H9 (cell line): ENCODE measurements around the gene LRG1. TPM values are rescaled to one million over a fixed set of nuclear protein-coding genes. Genes with fewer than 3 reads are reported as not detected.

Experiments
- DNase-seq: peaks from one replicate; pipeline ENCODE4 v3.0.0-alpha.2; 2017
- H2AFZ ChIP-seq: one replicate; pipeline ENCODE4 v1.6.1; 2013; ENCODE audit warnings: mild to moderate bottlenecking, low read length, control low read depth, moderate library complexity
- H2AK5ac ChIP-seq: 2 replicates; pipeline ENCODE4 v1.6.1; 2013; ENCODE audit warnings: low read length, control low read depth, mixed read lengths; ENCODE audit not compliant: insufficient read length
- H2BK120ac ChIP-seq: one replicate; pipeline ENCODE4 v1.6.1; 2013; ENCODE audit warnings: low read depth, mild to moderate bottlenecking, low read length, control low read depth, inconsistent platforms; ENCODE audit not compliant: poor library complexity, severe bottlenecking
- H2BK12ac ChIP-seq: 2 replicates; pipeline ENCODE4 v1.6.1; 2013; ENCODE audit warnings: low read length, control low read depth, mixed read lengths, low read depth; ENCODE audit not compliant: insufficient read length
- H2BK15ac ChIP-seq: 2 replicates; pipeline ENCODE4 v1.6.1; 2013; ENCODE audit warnings: low read depth, low read length, control low read depth
- H2BK20ac ChIP-seq: one replicate; pipeline ENCODE4 v1.6.1; 2013; ENCODE audit warnings: low read depth, mild to moderate bottlenecking, low read length, control low read depth, inconsistent platforms; ENCODE audit not compliant: poor library complexity, severe bottlenecking
- H2BK5ac ChIP-seq: 2 replicates; pipeline ENCODE4 v1.6.1; 2013; ENCODE audit warnings: low read length, control low read depth, mixed read lengths; ENCODE audit not compliant: insufficient read length
- H3K14ac ChIP-seq: 2 replicates; pipeline ENCODE4 v1.6.1; 2013; ENCODE audit warnings: low read length, control low read depth; ENCODE audit not compliant: insufficient read depth
- H3K18ac ChIP-seq: 2 replicates; pipeline ENCODE4 v1.6.1; 2013; ENCODE audit warnings: low read depth, mild to moderate bottlenecking, mixed read lengths, low read length, control low read depth; ENCODE audit not compliant: insufficient read length
- H3K23ac ChIP-seq: 2 replicates; pipeline ENCODE4 v1.6.1; 2013; ENCODE audit warnings: low read length, control low read depth, mixed read lengths, low read depth; ENCODE audit not compliant: insufficient read length
- H3K23me2 ChIP-seq: 2 replicates; pipeline ENCODE4 v1.6.1; 2013; ENCODE audit warnings: low read depth, mild to moderate bottlenecking, mixed read lengths, low read length, control low read depth; ENCODE audit not compliant: insufficient read length, poor library complexity, severe bottlenecking
- H3K27ac ChIP-seq: 2 replicates; pipeline ENCODE4 v1.5.1; 2013; ENCODE audit warnings: low read length, control low read depth, mixed read lengths, low read depth; ENCODE audit not compliant: insufficient read length
- H3K27me3 ChIP-seq: 2 replicates; pipeline ENCODE4 v1.6.1; 2013; ENCODE audit warnings: low read length, control low read depth, inconsistent platforms; ENCODE audit not compliant: insufficient read depth
- H3K4ac ChIP-seq: 2 replicates; pipeline ENCODE4 v1.6.1; 2013; ENCODE audit warnings: low read depth, mild to moderate bottlenecking, control low read depth, inconsistent platforms, low read length, moderate library complexity
- H3K4me1 ChIP-seq: 2 replicates; pipeline ENCODE4 v1.6.1; 2013; ENCODE audit warnings: low read length, control low read depth, inconsistent platforms; ENCODE audit not compliant: insufficient read depth
- H3K4me2 ChIP-seq: 2 replicates; pipeline ENCODE4 v1.6.1; 2013; ENCODE audit warnings: low read length, control low read depth, mixed read lengths; ENCODE audit not compliant: insufficient read length, insufficient read depth
- H3K56ac ChIP-seq: 2 replicates; pipeline ENCODE4 v1.6.1; 2013; ENCODE audit warnings: low read depth, mild to moderate bottlenecking, mixed read lengths, low read length, control low read depth; ENCODE audit not compliant: insufficient read length
- H3K79me1 ChIP-seq: 2 replicates; pipeline ENCODE4 v1.6.1; 2013; ENCODE audit warnings: low read depth, mild to moderate bottlenecking, moderate library complexity, low read length, control low read depth, inconsistent platforms; ENCODE audit not compliant: insufficient read depth, poor library complexity, severe bottlenecking
- H3K79me2 ChIP-seq: 2 replicates; pipeline ENCODE4 v1.6.1; 2013; ENCODE audit warnings: low read length, control low read depth, inconsistent platforms; ENCODE audit not compliant: insufficient read depth
- H3K9ac ChIP-seq: 2 replicates; pipeline ENCODE4 v1.6.1; 2013; ENCODE audit warnings: low read length, control low read depth, mixed read lengths; ENCODE audit not compliant: insufficient read length; ENCODE audit errors: extremely low read depth
- H3K9me3 ChIP-seq: one replicate; pipeline ENCODE4 v1.6.1; 2013; ENCODE audit warnings: low read depth, low read length, inconsistent platforms; ENCODE audit not compliant: control insufficient read depth
- H3T11ph ChIP-seq: one replicate; pipeline ENCODE4 v1.6.1; 2013; ENCODE audit warnings: mild to moderate bottlenecking, low read length, control low read depth, inconsistent platforms
- H4K20me1 ChIP-seq: one replicate; pipeline ENCODE4 v1.6.1; 2013; ENCODE audit not compliant: control insufficient read depth, insufficient read length, insufficient read depth
- H4K5ac ChIP-seq: 2 replicates; pipeline ENCODE4 v1.6.1; 2013; ENCODE audit warnings: low read depth, mild to moderate bottlenecking, mixed read lengths, low read length, control low read depth; ENCODE audit not compliant: insufficient read length
- H4K8ac ChIP-seq: replicated peaks from 2 replicates; pipeline ENCODE4 v1.6.1; 2013; ENCODE audit warnings: low read length, control low read depth, mixed read lengths, low read depth; ENCODE audit not compliant: insufficient read length
- H4K91ac ChIP-seq: 2 replicates; pipeline ENCODE4 v1.6.1; 2013; ENCODE audit warnings: low read depth, mild to moderate bottlenecking, moderate library complexity, mixed read lengths, low read length, control low read depth; ENCODE audit not compliant: insufficient read length
- H3K27ac Mint-ChIP-seq, 3 experiments: 2 replicates in 2 of 3; 3 replicates in 1 of 3; pipeline ENCODE4 v1.8.0; 2020 to 2021; ENCODE audit warnings: mixed read lengths in 3 of 3, mild to moderate bottlenecking in 1 of 3, moderate library complexity in 1 of 3
- H3K27me3 Mint-ChIP-seq: 2 replicates; pipeline ENCODE4 v1.8.0; 2021; ENCODE audit warnings: low read depth, mild to moderate bottlenecking, moderate library complexity, mixed read lengths
- H3K36me3 Mint-ChIP-seq, 3 experiments: 2 replicates in 2 of 3; 3 replicates in 1 of 3; pipeline ENCODE4 v1.8.0; 2020 to 2021; ENCODE audit warnings: low read depth in 3 of 3, mixed read lengths in 3 of 3; ENCODE audit not compliant: insufficient read depth in 1 of 3
- H3K4me1 Mint-ChIP-seq, 2 experiments: 2 replicates each; pipeline ENCODE4 v1.8.0; 2020; ENCODE audit warnings: mixed read lengths in 2 of 2
- H3K4me3 Mint-ChIP-seq, 2 experiments: 2 replicates in 1 of 2; 3 replicates in 1 of 2; pipeline ENCODE4 v1.8.0; 2020 to 2021; ENCODE audit warnings: mild to moderate bottlenecking in 2 of 2, mixed read lengths in 2 of 2, moderate library complexity in 1 of 2
- H3K9me3 Mint-ChIP-seq, 2 experiments: 2 replicates in 1 of 2; 3 replicates in 1 of 2; pipeline ENCODE4 v1.8.0; 2020; ENCODE audit warnings: mild to moderate bottlenecking in 2 of 2, mixed read lengths in 2 of 2, moderate library complexity in 1 of 2
- WGBS: extraction: QIAGEN DNeasy Blood & Tissue Kit; methylation state at CpG from one replicate; pipeline ENCODE4 v1.1.7; 2013; ENCODE audit warnings: missing lambda C conversion rate, low lambda C conversion rate, mixed read lengths; ENCODE audit not compliant: insufficient read length; ENCODE audit errors: extremely low coverage; 5-methylcytosine and 5-hydroxymethylcytosine counted together
- total RNA-seq: library from RNA; stranded (reverse); gene quantifications from 2 replicates; pipeline ENCODE4 v1.2.1, GENCODE V29; 2021
- TF ChIP-seq, protein P1 (sequence below): fragments of 200-600 bp; sonication (generic); conservative IDR thresholded peaks from 3 replicates; pipeline ENCODE4 v1.8.0; 2021; ENCODE audit warnings: antibody characterized with exemption, mild to moderate bottlenecking

LRG1 gene
- total RNA-seq, 1 experiment from 2014 or later = 0.24 TPM

DNA sequence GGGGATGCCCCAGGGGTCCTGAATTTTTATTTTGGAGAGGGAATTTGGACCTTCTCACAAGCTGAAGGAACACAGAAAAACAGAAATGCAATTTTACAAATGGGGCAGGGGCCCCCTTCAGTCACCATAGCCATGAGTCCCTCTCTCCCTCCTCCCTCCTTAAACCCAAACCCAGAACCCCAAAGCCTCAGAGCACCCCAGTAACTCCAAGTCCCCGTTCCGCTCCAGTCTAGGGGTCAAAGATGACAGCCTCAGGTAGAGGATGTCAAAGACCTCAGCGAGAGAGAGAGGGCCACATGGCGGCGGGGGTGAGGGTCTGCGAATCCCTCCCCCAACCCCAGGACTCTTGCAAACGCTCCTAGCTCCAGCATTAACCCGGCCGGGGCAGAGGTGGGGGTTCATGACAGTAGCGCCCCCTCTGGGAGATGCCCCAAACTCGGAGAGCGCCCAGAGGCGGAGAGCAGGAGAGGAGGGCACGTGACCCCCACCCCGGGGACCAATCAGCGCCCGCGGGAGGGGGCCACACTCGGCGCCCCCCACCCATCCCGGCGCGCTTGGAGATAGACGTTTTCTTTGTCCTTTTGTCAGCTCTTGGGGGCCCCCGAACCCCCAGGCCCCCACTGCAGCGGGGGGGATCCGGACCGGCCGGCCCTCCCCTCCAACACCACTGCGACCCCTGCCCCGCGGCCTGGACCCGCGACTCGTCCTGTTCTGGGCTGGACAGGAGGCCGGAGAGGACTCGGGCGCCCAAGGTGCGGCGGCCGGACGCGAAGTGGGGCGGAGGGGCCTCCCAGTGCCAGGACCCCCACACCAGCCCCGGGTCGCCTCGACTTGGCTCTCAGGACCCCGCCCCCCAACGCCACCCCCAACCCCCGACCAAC is 40.4 kb upstream of the LRG1 start:
- H3K9me3 Mint-ChIP-seq = peaks cover 0 to 2% of the 10 kb centered on the region in 2 experiments; a peak in 2 of 5 replicates
- H2AK5ac ChIP-seq = no peak overlapping the region
- no peaks in the 10 kb centered on the region; the same call in 1 of the 2 replicates for H3K4me1 ChIP-seq
- TF ChIP-seq, protein P1, sequence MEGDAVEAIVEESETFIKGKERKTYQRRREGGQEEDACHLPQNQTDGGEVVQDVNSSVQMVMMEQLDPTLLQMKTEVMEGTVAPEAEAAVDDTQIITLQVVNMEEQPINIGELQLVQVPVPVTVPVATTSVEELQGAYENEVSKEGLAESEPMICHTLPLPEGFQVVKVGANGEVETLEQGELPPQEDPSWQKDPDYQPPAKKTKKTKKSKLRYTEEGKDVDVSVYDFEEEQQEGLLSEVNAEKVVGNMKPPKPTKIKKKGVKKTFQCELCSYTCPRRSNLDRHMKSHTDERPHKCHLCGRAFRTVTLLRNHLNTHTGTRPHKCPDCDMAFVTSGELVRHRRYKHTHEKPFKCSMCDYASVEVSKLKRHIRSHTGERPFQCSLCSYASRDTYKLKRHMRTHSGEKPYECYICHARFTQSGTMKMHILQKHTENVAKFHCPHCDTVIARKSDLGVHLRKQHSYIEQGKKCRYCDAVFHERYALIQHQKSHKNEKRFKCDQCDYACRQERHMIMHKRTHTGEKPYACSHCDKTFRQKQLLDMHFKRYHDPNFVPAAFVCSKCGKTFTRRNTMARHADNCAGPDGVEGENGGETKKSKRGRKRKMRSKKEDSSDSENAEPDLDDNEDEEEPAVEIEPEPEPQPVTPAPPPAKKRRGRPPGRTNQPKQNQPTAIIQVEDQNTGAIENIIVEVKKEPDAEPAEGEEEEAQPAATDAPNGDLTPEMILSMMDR = peak; percentile 62
- H4K91ac ChIP-seq = no peak overlapping the region
- peaks cover 4% of the 10 kb centered on the region for H3K79me1 ChIP-seq
- no peaks in the 10 kb centered on the region; the same call in 1 of the 2 replicates for H3K79me2 ChIP-seq
- peaks cover 3% of the 10 kb centered on the region for H3K23me2 ChIP-seq
- no peak overlapping the region for H2BK15ac ChIP-seq
- peaks cover 19 to 37% of the 10 kb centered on the region in 2 experiments for H3K4me1 Mint-ChIP-seq
- H3K14ac ChIP-seq = no peak overlapping the region
- H4K8ac ChIP-seq = no peak overlapping the region
- H2BK20ac ChIP-seq = no peak overlapping the region
- no peaks in the 10 kb centered on the region for H4K20me1 ChIP-seq
- no peak overlapping the region for H3T11ph ChIP-seq
- H2BK12ac ChIP-seq = no peak overlapping the region
- H2BK5ac ChIP-seq = no peak overlapping the region
- peak overlapping the region; percentile 73 to 91 for H3K4me3 Mint-ChIP-seq
- H2BK120ac ChIP-seq = no peak overlapping the region
- H4K5ac ChIP-seq = no peak overlapping the region
- WGBS = no CpG with 5 or more reads among the region's 50 CpGs
- no peak overlapping the region for H3K9ac ChIP-seq
- peak overlapping the region; percentile 36 for H3K4me2 ChIP-seq
- peaks cover 41% of the 10 kb centered on the region for H3K27me3 Mint-ChIP-seq
- no peak overlapping the region for H3K56ac ChIP-seq
- no peak overlapping the region for H2AFZ ChIP-seq
- H3K4ac ChIP-seq = no peak overlapping the region
- H3K36me3 Mint-ChIP-seq = peaks cover 0 to 6% (median 1%) of the 10 kb centered on the region in 3 experiments; a peak in 2 of 7 replicates
- no peaks in the 10 kb centered on the region for H3K9me3 ChIP-seq
- no peak overlapping the region for H3K27ac Mint-ChIP-seq
- no peak overlapping the region for H3K27ac ChIP-seq
- DNase-seq = peak; percentile 62
- no peak overlapping the region for H3K23ac ChIP-seq
- no peak overlapping the region for H3K18ac ChIP-seq
- H3K27me3 ChIP-seq = no peaks in the 10 kb centered on the region; the same call in 1 of the 2 replicates
